ENCODE data around the gene MRPS30.
"Not testable (repeated sequence)": the region's sequence is repeated elsewhere in the genome, so short reads cannot be mapped to it uniquely, and the experiment has no call there.

The MRPS30 gene

DNA sequence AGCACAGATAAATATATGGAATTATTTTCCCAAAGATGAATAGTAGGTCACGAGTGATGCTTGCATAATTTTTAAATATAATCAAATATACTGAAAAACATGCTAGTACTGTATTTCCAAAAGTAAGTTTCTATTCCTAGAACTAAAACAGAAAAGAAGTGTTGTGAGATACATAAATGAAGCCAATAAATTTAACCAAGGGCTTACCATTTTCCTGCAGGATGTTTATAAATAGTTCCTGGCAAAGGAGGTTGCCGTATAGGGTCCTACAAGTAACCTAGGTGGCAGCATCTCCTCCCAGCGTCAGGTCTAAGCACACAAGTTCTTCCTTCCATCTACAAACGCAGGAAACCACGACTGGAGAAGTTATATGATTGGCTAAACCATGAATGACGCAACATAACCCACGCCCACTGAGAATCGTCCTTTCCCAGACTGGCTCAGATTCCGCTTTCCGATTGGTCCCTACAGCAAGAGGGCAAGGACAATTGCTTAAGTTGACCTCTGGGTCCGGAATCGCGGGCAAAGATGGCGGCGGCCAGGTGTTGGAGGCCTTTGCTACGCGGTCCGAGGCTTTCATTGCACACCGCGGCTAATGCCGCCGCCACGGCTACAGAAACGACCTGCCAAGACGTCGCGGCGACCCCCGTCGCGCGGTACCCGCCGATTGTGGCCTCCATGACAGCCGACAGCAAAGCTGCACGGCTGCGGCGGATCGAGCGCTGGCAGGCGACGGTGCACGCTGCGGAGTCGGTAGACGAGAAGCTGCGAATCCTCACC lies at the start of gene MRPS30:
TSS of gene MRPS30 (plus strand) at position 513 of the 780 bp plus-strand sequence. CDS start at position 529, 16 bp downstream.
- peak; percentile 65 for DNase-seq (ENCODE audit: extremely low spot score, insufficient read length, low read depth)
- FAIRE-seq = peak; percentile 100

DNA sequence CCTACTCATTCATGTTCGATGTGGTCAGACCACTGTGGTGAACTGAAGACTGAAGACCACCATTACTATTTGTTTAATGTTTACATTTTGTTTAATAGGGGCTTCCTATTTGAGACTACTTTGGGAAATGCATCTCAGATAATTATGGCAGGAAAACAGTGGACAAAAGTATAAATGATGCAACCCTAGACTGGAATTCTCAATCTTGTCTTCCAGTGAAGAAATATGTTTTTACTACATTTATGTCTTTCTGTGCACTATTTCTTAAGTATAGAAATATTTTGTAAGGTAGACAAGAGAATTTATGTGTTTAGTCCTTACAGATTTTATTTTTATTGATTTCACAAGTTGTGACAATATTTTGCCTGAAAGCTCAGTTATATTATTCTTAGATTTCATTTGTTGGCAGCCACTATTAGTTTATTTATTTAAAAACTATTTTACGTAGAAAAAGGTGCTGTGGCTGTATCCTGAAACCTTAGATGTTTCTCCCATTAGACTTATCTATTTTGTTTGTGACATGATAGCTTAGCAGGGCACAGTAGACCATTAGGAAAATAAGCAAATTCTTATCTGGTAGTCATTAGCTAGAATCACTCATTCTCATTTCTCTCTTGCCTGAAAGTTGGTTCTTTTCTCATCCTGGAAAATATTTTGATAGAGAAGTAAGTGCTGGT lies 39.4 kb upstream of the MRPS30 start:
- no peak for FAIRE-seq
- no peak for DNase-seq (ENCODE audit: extremely low spot score, insufficient read length, low read depth)

- FAIRE-seq = no peak
- DNase-seq (ENCODE audit: extremely low spot score, insufficient read length, low read depth) = no peak
Observed at GRCh38 chr5:44769877-44770209, 38.9 kb upstream of the MRPS30 start.

DNA sequence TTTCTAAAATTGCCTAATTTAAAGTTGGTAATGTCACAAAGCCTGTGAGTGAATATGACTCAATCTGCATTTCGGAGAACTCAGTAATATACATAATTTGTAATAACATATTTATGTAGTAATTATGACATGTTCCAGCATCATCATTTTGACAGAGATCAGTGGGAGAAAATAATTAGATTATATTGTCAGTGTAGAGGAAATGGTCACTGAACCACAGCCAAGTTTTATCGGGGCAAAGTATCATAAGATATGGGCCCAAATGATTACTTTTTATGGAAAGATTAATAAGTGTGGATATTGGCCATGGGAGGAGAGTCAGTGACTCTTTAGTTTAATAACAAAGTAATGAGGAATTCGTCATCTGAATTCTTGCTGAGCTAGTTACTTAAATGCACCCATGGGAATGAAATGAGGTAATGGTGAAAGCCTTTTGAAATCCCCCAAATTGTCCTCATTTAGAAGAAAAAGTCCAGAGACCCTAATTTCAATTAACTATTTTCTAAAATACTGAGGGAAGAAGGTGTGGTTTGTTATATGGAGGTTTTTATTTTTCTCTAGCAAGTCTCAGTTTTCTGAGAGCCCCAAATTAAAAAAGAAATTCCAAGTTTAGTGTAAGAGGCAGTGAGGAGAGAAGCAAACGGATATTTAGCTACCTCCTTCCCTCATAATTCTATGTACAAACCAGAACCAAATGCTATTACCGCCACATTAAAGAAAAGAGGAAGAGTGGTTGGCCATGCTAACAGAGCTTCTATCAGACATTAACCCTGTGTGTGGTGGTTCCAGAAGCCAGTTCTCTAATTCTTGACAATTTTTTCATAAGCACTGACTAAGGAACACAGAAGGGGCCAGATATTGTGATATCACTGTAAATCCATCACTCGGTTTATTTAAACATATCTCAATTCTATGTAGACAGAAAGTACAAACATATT lies 37.7 kb upstream of the MRPS30 start:
- FAIRE-seq (no peak), DNase-seq (ENCODE audit: extremely low spot score, insufficient read length, low read depth) (no peak)

GRCh38 chr5:44772397-44772796 lies 36.4 kb upstream of the MRPS30 start:
- not testable (repeated sequence) for FAIRE-seq; DNase-seq (ENCODE audit: extremely low spot score, insufficient read length, low read depth)

GRCh38 chr5:44774279-44774880 lies 34.4 kb upstream of the MRPS30 start:
- peak; percentile 1 for DNase-seq (ENCODE audit: extremely low spot score, insufficient read length, low read depth)
- peak; percentile 70 for FAIRE-seq

DNA sequence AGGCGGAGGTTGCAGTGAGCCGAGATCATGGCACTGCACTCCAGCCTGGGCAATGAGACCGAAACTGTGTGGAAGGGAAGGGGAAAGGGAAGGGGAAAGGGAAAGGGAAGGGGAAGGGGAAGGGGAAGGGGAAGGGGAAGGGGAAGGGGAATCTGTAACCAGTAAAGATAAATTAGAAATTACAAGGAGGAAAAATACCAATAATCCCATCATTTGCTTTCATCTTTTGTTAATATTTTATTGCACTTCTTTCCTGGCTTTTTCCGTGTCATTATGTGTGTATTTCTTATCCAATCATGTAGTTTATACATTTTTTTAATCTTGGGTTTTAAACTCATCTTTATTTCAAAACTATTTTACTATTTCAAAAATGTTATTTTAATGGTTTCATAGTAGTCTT lies 29.6 kb upstream of the MRPS30 start:
- FAIRE-seq (no peak), DNase-seq (ENCODE audit: extremely low spot score, insufficient read length, low read depth) (no peak)

GRCh38 chr5:44783634-44784315 lies 25.0 kb upstream of the MRPS30 start:
- DNase-seq (ENCODE audit: extremely low spot score, insufficient read length, low read depth) (no peak), FAIRE-seq (no peak)

- DNase-seq (ENCODE audit: extremely low spot score, insufficient read length, low read depth) = no peak
- FAIRE-seq = no peak
Observed at GRCh38 chr5:44787731-44788130, 21.0 kb upstream of the MRPS30 start.

DNA sequence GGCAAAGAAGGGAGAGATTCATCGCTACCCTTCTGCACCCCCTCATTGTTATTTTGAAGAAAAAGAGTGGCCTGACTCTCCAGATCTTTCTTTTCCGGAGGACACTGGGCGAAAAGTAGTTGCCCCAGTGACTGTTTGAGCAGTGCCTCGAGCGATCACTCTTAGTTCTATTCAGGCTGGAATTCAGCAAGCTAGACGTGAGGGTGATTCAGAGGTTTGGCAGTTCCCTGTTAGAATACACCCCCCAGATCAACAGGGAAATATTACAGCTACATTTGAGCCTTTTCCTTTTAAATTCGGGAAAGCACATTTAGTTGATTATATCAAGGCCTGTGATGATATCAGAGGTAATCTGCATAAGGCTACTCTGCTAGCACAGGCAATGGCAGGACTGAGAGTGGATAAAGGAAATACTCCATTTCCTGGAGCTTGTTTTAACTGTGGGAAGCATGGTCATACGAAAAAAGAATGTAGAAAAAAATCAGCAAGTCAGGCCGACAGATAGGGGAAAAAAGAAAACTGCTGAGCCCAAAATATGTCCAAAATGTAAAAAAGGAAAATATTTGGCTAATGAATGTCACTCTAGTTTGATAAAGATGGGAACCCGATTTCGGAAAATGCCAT lies 19.3 kb upstream of the MRPS30 start:
- not testable (repeated sequence) for FAIRE-seq; DNase-seq (ENCODE audit: extremely low spot score, insufficient read length, low read depth)

- FAIRE-seq; DNase-seq (ENCODE audit: extremely low spot score, insufficient read length, low read depth): not testable (repeated sequence)
Observed at GRCh38 chr5:44792031-44792673, 16.6 kb upstream of the MRPS30 start.

GRCh38 chr5:44794371-44794770 lies 14.4 kb upstream of the MRPS30 start:
- DNase-seq (ENCODE audit: extremely low spot score, insufficient read length, low read depth) (no peak), FAIRE-seq (no peak)

GRCh38 chr5:44795496-44795895 lies 13.3 kb upstream of the MRPS30 start:
- DNase-seq (ENCODE audit: extremely low spot score, insufficient read length, low read depth) (no peak), FAIRE-seq (no peak)

GRCh38 chr5:44797841-44798240 lies 10.9 kb upstream of the MRPS30 start:
- FAIRE-seq (no peak), DNase-seq (ENCODE audit: extremely low spot score, insufficient read length, low read depth) (no peak)

DNA sequence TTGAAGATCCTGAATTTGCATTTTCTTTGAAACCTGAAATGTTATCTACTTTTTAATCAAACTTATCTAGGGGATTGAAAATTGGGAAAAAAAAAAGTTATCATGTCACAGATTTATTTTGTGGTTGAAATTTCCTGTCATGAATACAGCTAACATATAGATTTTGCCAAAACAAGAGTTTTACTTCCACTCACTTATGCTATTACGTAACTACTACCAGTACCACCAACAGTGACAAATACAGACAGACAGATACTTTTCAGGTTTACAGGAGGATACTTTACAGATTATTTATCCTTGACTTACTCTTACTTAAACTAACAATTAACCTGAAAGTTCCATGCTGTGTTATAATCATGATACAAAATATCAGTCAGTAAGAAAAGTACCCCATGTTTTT lies 6.8 kb upstream of the MRPS30 start:
- DNase-seq (ENCODE audit: extremely low spot score, insufficient read length, low read depth) (no peak), FAIRE-seq (no peak)

GRCh38 chr5:44806608-44807007 lies 2.1 kb upstream of the MRPS30 start:
- DNase-seq (ENCODE audit: extremely low spot score, insufficient read length, low read depth) = no peak
- no peak for FAIRE-seq

DNA sequence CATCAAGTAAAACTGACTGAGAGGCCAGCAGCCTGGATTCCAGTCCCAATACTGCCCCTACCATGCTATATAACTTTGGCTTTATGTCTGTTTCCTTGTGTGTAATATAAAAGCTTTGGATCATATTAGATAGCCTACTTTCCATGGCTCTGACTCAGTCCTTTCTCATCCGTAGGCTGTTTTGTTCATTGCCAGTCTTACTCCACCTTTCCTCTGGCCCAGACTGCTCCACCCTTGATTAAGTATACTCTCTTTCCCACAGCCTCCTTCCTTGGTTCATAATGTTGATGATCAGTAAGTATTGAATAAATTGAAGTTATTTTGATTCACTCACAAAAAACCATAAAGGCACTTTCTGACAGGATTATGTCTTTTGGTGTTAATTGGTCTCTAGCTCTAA lies 1.5 kb upstream of the MRPS30 start:
- FAIRE-seq = no peak

GRCh38 chr5:44809215-44809955 lies 638 bp downstream of the MRPS30 start:
- DNase-seq (ENCODE audit: extremely low spot score, insufficient read length, low read depth) = no peak
- peak; percentile 53 for FAIRE-seq

More for the DNA sequence above, 1.5 kb upstream of the MRPS30 start:
- DNase-seq (ENCODE audit: extremely low spot score, insufficient read length, low read depth) = no peak
